NCI-H1092 (cell line): Measurements from ENCODE around the gene MSI2.
A peak's percentile ranks its signal among the peaks of the same experiment; 100 is the strongest.

Source experiments
- DNase-seq: peaks from one replicate; lab custom pipeline; 2025; lab: John Stamatoyannopoulos, UW

MSI2 gene

DNA sequence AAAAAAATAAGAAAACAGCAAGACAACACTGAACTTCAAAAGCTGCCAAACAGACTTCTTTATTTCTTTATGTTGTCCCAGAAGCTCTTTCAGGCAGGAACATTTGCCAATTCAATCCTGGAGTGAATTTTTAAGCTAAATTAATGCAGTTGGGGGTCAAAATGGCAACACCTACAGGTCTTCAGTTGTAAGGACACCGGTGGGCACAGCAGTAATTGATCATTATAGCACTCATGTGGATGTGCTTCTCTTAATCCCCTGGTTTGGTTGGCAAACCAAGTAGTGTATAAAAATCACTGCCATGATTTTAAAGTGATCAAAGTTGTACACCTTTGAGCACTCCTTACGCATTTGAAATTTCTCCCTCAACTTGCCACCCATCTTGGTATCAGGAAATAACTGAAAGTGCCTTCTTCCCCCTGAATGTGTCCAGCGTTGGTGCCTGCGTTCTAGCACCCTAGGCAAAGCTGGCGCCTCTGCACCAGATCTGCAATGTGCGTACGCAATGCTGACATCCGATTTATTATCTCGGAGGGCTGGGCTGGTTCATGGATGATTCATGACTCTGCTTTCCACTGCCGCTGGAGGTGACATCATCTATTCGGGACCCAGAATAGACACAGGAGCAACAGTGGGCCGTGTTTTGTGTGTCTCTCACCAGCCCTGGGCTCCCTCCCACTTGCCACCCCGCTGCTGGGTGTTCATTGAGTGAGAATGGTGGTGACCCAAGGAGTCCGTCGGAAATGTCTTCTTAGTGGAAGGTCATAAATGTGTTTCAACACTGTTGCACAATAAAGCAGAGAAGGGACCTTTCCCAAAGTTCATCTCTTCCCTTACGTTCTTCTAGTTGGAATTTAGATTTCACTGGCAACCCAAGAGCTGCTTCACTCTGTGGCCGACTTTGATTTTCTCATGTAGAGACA is 285.4 kb downstream of the MSI2 start:
- DNase-seq, result no peak

DNA sequence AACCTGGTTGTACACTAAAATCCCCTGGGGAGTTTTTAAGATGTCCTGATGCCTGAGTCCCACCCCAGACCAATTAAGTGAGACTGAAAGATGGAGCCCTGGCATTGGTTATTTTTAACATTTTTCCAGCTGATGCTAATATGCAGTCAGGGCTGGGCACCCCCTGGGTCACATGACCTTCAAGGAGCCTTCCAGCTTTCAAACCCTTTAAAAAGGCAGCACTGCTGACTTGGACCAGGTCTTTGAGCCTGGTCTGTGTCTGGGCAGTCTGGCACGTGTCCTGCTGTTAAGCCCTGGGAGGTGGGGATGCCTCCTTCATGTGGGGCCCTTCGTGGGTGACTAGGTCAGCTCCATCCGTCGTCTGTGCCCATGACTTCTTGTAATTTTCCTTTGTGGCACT is 286.2 kb downstream of the MSI2 start:
- no peak for DNase-seq

DNA sequence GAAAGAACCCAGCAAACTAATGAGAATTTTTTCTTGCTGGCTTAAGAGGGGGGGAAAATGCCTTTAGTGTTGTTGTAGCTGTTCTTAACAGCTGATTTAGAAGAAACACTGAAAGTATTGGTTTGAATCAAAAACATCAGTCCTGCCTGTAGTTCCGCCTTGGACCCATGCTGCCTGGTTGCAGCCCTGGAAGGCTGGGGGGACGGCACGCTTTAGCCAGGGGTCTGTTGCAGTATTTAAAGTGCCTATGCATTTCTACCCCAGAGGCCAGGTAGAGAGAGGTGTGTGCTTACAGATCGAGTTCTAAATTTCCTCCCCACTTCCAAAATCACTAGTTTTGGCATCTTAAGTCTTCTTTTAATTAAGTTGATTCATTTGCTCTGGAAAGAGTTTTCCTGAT is 286.9 kb downstream of the MSI2 start:
- no peak for DNase-seq

DNA sequence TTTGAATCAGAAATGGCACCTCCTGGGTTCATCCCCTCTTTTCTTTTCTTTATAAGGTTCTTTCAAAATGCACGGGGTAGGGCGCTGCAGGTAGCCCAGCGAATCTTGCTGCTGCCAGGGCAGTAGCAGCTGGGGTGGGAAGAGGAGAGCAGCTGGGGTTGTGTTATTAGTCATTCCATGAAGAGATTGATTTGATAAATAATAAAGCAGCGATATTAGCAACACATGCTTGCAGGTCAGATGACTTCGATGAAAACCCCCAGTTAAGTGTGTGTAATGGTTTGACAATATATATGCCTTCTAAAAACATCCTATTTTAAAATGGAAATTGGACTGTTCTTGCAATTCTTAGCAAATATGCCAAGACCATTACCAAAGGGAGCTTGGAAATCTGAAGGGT is 288.1 kb downstream of the MSI2 start:
- DNase-seq, result peak; percentile 51

DNA sequence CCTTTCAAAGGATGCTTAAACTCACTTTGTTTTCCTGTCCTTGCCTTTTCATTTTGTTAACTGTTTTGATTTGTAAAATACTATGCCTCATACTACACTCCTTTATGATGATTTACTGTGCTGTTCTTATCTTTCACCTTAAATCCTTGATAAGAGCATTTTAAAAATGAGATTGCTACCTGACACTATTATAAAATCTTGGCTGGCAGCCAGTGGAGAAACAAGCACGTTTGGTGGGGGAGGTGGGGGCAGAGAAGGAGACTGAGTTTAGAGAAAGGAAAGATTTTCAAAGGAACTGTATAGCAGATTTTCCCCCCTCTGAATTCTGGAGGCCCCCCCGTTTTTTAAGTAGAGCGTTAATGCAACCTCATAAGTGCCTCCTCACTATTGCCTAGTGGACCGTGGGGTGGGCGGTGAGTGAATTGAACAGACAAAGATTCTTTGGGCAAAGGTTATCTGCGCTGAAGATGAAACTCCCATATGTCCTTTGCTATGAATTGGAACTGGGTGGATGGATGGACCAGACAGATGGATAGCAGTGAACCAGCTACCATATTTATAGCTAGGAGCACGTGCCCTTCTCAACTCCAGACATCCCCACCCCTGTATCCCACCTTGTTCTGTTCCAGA is 288.6 kb downstream of the MSI2 start:
- DNase-seq, result no peak

DNA sequence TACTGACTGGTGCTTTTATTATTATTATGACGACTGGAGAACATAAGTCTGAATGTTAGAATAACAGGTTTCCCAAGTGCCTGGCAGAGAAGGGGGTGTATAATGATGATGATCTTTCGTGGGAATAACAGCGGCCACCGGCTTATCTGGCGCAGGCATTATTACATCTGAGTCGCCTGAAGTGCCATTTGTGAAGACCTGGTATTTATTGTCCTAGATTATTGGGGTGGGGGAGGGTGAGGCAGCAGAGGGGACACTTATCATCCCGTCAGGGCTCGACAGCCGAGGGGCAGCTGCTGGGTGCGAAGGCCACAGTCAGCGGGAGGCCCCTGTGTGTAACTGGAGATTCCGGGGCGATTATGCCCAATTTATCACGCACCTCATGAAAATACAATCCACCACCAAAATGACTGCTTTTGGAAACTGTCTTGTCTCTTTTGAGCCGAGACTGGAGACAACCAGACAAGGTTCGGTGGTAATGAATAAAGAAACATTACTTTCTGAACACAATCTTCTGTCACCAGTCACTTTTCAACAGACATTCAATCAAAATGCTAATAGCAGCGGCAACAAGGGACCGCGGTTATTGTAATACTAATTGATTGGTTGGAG is 289.5 kb downstream of the MSI2 start:
- DNase-seq, result peak; percentile 62

DNA sequence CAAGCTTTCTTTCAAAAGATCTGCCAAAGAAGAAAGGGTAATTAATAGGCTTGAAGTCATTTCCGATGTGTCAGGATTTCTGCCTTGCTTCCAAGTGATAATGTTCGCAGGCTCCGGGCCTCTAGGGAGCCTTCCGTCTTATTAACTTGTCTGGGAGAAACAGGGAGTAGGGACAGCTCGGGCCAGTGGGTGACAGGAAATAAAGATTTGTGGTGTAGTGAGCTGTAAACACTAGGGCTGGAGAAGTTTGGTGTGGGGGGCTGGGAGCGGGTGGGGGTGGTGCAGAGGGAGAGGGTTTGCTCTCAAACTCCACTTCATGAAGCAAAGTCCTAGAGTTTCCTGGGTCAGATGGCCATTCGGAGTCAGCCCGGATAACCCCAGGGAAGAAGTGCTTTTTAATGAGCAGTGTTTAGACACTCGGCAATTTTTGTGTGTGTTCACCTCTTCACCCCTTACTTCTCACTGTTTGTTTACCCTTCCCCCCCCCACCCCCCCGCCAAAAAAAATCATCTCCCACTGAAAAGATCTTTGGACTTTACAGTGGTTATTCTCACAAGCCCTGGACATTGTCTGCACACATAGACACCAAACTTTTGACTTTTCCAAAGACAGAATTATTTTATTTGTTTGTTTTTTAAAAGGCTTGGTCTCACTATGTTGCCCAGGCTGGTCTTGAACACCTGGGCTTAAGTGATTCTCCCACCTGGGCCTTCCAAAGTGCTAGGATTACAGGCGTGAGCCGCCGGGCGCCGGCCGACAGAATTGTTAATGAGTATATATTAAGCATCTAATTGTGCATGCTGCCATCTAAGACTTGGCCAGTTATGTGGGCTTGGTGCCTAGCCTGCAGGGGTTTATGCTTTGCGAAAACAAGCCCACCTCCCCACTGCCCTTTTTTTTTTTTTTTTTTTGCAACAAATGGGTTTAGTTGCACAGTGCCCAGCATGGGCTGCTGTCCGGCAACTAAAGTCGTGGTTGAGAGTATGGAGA is 292.4 kb downstream of the MSI2 start:
- no peak for DNase-seq

DNA sequence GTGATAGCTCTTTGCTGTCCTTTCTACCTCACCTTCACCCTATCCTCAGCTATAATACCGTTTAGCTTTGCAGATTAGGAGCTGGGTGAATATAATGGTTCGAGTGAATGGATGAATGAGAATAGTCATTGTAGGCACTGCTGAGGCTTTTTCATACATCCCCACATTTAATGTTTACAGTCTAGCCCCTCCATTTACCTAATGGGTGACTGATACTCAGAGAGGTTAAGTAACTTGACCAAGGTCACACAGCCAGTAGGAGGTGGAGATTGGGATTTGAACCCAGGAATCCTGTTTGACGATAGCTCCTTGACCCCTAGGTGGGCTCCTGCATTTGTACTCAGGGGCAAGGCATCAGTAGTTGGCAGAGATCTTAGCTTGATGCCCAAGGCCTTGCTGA is 293.1 kb downstream of the MSI2 start:
- DNase-seq, result no peak

DNA sequence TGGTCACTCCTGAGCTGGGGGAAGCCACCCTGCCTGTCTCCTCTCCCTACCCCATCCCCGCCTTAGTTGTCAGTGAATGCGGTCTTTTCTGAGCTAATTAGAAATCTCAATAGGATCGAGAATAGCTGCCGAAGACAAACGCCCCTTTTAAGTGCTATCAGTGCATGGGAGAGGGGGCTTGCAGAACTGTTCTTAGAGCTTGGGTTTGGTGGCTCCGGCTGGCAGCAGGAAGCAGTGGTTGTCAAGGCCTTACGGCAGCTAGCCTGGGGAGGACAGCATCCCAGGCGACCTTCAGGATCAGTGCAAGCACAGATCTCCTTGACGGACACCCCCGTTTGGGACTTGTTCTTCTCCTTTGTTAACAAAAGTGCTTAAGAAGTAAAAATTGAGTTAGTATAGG is 293.7 kb downstream of the MSI2 start:
- DNase-seq, result no peak

DNA sequence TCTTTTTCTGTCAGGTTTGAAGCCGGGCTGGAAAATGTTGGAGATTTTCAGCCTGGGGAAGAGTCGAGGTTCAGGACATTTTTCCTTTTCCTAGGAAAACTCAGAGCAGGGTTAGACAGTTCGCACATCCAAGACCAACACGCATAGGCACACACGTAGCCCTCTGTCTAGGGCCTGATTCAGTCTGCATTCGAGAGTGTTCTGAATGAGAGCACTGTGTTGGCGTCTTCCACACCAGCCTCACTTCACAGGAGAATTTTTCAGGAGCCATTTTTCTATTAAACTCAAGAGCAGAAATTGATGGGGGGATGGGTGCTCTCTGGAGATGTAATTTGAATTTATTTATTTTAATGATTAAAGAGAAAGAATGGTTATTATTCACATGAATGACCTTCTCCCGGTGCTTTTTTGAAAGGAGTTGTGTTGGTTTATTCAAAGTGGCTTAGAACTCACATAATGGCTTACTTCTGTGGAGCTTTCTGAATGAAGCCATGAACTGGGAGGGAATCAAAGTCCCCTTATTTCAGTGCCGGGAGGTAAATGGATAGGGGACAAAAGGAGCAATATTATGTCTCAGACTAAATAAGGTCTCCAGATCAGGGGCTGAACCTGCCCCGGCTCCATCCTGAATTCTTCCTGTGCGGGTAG is 294.5 kb downstream of the MSI2 start:
- no peak for DNase-seq

DNA sequence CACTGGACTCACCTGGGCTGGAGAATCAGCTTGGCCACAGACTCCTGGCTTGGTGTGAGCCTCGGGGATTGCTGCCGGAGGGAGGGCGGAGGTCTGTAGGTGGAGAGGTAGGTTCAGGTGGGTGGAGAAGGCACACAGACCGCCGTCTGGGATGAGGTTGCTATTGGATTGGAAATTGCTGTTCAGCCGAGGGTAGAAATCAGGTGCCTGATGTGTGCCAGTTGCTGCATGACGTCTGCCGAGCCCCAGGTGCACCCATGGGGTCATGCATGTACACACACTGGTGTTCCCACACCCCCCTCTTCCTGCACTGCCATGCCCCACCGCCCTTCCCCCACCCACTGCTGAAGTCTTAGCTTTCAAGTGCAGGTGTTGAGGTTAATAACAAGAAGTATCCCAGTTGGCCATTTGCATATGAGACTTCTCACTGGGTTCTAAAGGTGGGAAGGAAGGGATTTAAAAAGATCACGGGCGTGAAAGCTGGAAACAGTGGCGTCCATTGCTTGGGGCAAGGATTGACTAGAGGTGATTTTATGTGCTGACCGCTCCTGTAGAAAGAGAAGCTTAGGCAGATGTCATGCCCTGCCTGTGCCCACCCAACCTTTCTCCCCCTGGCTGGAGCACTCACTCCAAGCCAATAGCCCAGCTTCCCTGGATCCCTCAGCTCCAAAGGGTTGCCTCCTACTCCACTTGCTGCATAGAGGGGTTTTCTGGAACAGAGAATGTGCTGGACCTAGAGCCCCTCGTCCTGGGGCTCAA is 295.2 kb downstream of the MSI2 start:
- DNase-seq, result no peak

DNA sequence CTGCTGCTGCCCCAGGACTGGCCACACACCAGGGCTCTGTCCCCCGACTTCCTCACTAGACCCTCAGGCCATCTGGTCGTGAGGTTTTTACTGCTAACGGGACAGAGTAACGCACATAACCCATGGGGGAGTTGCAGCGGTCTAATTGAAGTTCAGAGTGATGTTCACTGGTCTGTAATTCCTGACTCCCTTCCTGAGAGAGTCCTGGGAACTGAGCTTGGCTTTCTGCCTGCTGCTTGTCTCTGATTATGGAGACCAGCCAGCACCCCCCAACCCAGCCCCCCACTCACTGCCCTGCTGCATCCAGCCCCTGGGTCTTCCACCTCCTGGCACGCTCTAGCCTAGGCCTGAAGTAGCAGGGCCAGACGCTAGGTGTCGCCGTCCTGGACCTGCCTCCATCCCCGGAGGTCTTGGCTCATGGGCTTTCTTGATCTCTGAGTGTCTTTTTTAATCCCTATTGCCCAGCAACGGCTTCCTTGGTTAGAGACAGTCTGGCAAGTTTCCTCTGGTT is 295.8 kb downstream of the MSI2 start:
- no peak for DNase-seq

DNA sequence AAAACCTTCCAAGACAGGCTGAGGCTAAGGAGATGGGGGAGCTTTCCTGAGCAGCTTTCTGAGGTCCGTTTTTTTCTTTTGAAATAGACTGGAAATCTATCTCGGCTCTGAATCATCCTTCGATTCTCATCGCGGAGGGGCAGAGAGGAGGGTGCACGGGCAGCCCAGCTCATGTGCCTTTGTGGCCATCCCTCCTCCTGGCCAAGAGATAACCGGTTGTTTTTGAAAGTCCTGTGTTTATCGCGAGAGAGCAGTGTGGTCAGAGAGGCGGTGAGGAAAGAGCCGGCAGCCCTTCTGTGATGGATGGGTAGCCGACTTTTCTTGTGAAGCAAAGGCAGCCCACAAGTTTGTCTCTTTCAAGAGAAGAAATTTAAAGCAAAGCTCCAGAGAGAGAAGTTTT is 297.2 kb downstream of the MSI2 start:
- no peak for DNase-seq

DNA sequence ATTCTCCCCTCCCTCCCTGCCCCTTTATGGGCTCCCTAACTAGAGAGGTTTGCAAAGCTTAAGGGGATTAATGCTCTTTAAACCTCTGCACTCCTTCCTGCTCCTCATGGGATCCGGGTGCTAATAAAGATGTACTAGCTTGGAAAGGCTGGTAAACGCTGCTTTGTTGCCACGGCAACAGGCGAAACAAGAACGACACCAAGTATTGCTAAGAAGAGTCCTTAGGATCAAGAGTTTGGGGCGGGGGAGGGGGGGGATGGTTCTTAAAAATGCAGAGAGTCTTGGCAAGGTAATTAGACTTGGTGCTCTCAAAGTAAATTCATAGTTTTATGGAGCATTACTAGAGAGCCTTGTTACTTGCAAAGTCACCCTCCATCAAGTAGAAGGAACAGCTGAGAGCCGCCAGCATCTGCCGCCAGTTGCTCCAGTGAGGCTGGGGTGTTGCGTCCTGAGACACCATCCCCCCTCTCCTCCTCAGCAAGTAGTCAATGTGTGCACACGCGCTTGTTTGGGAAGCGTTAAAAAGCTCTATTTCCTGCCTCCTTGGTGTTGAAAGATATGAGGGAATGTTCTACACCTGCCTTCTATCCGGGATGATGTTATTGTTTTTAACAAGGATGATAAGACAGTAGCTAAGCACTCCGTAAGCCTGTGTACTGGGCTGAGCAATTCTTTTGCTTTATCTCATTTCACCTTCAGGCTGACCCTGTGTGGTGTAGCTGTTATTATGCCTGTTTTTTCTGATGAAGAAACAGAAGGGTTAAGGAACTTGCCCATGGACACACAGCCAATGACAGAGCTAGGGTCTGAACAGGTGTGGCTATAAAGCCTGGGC is 297.9 kb downstream of the MSI2 start:
- DNase-seq, result no peak

DNA sequence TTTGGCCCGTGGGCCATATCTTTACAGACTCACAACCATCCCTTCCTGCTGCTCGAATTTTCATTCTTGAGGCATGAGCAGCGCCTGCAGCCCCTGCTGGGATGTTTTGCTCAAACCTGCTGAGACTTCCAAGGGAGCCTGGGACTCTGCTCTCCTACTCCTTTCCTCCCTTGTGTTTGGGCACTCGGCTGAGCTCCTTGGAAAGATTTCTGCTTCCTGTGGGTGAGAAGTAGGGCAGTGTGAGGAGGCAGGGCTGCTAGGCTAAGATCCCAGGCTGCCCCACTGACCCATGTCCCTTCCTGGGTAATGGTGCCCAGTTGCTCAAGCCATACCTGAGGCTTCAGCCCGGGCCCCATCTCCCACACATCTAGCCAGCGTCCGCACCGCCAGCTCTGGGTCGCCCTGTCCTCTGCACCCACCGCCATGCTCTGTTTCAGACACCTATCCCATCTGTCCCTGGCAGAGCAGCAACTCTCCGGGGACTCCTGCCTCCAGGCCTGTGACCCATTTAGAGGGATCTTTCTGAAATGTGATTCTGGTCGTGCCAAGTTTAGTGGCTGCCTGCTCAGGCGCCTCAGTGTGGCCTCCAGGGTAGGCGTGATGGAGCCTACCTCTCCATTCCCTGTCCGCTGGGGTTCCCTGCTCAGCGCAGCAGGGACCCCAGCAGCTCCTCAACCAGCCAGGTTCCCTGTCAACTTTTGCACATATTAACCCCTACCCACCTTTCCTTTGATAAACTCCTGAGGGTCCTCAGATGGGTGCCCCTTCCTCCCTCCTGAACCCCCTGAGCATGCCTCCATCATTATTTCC is 298.7 kb downstream of the MSI2 start:
- DNase-seq, result no peak

DNA sequence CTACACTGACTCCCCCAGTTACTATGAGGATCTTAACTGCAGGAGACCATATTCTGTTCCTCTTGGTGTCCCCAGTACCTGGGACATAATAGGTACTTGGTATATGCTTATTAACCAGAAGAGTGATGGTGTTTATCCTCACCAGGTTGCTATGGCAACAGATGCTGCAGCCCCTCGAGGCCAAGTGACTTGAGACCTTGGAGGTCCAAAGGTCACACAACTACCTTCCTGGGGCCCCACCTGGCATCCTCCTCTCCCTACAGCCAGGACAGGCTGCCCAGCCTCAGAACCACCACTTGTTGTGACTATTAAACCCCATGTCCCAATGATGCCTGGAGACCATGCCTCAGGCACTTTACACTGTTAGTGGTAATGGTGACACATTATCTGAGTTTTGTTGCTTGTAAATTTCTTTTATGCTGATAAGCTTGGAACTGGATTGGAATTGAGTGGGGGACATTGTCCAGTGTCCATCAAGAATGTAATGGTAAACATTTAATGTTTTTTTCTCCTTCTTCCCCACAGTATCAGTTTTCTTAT is 299.4 kb downstream of the MSI2 start:
- no peak for DNase-seq

DNA sequence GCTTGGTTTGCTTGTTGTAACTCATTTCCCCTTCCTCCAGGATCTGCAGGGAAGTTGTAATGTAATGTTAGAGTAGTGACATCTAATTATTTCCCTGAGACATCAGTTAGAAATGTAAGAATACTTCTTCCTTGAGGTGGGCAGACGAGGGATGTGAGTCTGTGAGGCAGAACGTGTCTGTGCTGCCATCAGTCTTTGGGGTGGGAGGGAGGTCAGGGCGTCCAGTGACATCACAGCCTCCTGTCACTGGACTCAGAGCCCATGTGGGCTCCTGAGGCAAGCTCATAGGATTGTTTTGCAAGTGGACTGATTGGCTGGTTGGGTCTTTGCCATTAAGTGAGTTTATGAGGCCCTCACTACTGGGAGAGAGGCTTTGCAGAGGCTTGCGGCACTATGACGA is 300.0 kb downstream of the MSI2 start:
- no peak for DNase-seq

DNA sequence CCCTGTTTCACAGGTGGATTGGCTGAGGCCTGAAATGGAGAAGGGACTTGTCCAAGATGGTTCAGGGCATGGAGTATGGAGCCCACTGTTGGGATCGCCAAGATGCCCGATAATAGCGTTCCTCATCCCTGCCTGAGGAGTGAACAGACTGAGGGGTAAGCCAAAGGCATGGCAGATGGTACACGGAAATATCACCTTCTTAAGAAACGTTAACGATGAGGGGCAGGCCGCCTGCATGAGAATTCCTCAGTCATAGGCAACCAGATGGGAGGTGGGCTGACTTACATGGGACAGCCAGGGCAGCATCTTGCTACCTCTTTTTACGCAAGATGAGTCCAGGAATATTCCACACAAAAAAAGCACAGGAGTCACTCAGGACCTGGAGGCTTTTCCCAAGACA is 300.7 kb downstream of the MSI2 start:
- no peak for DNase-seq
